Muscle layer of duodenum (tissue), 2 donors: ENCODE data around the gene MPZL2.

Experiments used
- H3K27ac ChIP-seq: one replicate; pipeline ENCODE4 v1.7.0; 2013; ENCODE audit warnings: mild to moderate bottlenecking, low read length
- H3K27me3 ChIP-seq: one replicate; pipeline ENCODE4 v1.7.0; 2013; ENCODE audit warnings: low read depth, mild to moderate bottlenecking, control low read depth, low read length
- H3K36me3 ChIP-seq, 2 donors: one replicate each; pipeline ENCODE4 v1.7.0; 2013; ENCODE audit warnings: low read length in 2 of 2, control low read depth in 1 of 2, mild to moderate bottlenecking in 1 of 2; ENCODE audit not compliant: insufficient read depth in 2 of 2, control insufficient read depth in 1 of 2
- H3K4me1 ChIP-seq, 2 donors: one replicate each; pipeline ENCODE4 v1.7.0; 2013; ENCODE audit warnings: low read length in 2 of 2, mild to moderate bottlenecking in 2 of 2, control low read depth in 1 of 2, moderate library complexity in 1 of 2; ENCODE audit not compliant: insufficient read depth in 2 of 2, control insufficient read depth in 1 of 2
- H3K4me3 ChIP-seq, 2 donors: one replicate each; pipeline ENCODE4 v1.7.0; 2013; ENCODE audit warnings: low read length in 2 of 2, low read depth in 1 of 2, mild to moderate bottlenecking in 1 of 2
- H3K9me3 ChIP-seq, 2 donors: one replicate each; pipeline ENCODE4 v1.7.0; 2013; ENCODE audit warnings: low read length in 2 of 2, control low read depth in 1 of 2, mild to moderate bottlenecking in 1 of 2; ENCODE audit not compliant: control insufficient read depth in 1 of 2
- donor health status: healthy.

The MPZL2 gene

GRCh38 chr11:118259138-118259537 lies 5.0 kb downstream of the MPZL2 start:
- H3K4me1 ChIP-seq, result peaks cover 0 to 5% of the 10 kb centered on the region in 2 donors
- H3K27me3 ChIP-seq, result no peaks in the 10 kb centered on the region
- no peak overlapping the region for H3K4me3 ChIP-seq
- no peaks in the 10 kb centered on the region for H3K36me3 ChIP-seq
- no peak overlapping the region for H3K27ac ChIP-seq
- H3K9me3 ChIP-seq, result no peaks in the 10 kb centered on the region

GRCh38 chr11:118258410-118258809 lies 5.7 kb downstream of the MPZL2 start:
- Histone ChIP-seq H3K36me3 (no peaks in the 10 kb centered on the region), H3K27me3 (no peaks in the 10 kb centered on the region), H3K27ac (no peak overlapping the region), H3K4me3 (no peak overlapping the region), H3K4me1 (peaks cover 0 to 5% of the 10 kb centered on the region in 2 donors), H3K9me3 (no peaks in the 10 kb centered on the region)

- peak overlapping the region; percentile 96 for H3K27ac ChIP-seq
- no peaks in the 10 kb centered on the region for H3K36me3 ChIP-seq
Measured at GRCh38 chr11:118252688-118253087, 11.4 kb downstream of the MPZL2 start.

GRCh38 chr11:118251858-118252652 lies 12.0 kb downstream of the MPZL2 start, which contains the start of gene MPZL3:
Gene MPZL3, minus strand, starts transcription at chr11:118252365. Its CDS starts 71 bp downstream, at chr11:118252294.
- peaks cover 4 to 8% of the 10 kb centered on the region in 2 donors for H3K4me1 ChIP-seq
- H3K36me3 ChIP-seq, result no peaks in the 10 kb centered on the region
- H3K27ac ChIP-seq, result peak within 1 kb of the TSS; percentile 96
- no peaks in the 10 kb centered on the region for H3K9me3 ChIP-seq
- H3K4me3 ChIP-seq, result peak within 1 kb of the TSS; percentile 92 to 95
- H3K27me3 ChIP-seq, result no peaks in the 10 kb centered on the region

More at GRCh38 chr11:118252688-118253087, 11.4 kb downstream of the MPZL2 start:
- peak overlapping the region; percentile 92 to 95 for H3K4me3 ChIP-seq
- H3K4me1 ChIP-seq, result peaks cover 4 to 8% of the 10 kb centered on the region in 2 donors
- H3K9me3 ChIP-seq, result no peaks in the 10 kb centered on the region
- H3K27me3 ChIP-seq, result no peaks in the 10 kb centered on the region

- Histone ChIP-seq H3K9me3 (no peaks in the 10 kb centered on the region), H3K36me3 (no peaks in the 10 kb centered on the region), H3K27ac (no peak overlapping the region), H3K27me3 (no peaks in the 10 kb centered on the region), H3K4me1 (no peaks in the 10 kb centered on the region), H3K4me3 (no peak overlapping the region)
Measured at GRCh38 chr11:118247041-118247440, 17.1 kb downstream of the MPZL2 start.

GRCh38 chr11:118245936-118246562 lies 18.0 kb downstream of the MPZL2 start:
- H3K4me3 ChIP-seq, result no peak overlapping the region
- H3K27ac ChIP-seq, result no peak overlapping the region
- H3K27me3 ChIP-seq, result no peaks in the 10 kb centered on the region
- H3K36me3 ChIP-seq, result no peaks in the 10 kb centered on the region
- H3K9me3 ChIP-seq, result no peaks in the 10 kb centered on the region
- no peaks in the 10 kb centered on the region for H3K4me1 ChIP-seq

GRCh38 chr11:118243993-118244762 lies 19.9 kb downstream of the MPZL2 start:
- H3K4me1 ChIP-seq, result no peaks in the 10 kb centered on the region
- H3K4me3 ChIP-seq, result no peak overlapping the region
- H3K36me3 ChIP-seq, result no peaks in the 10 kb centered on the region
- no peaks in the 10 kb centered on the region for H3K27me3 ChIP-seq
- no peaks in the 10 kb centered on the region for H3K9me3 ChIP-seq
- H3K27ac ChIP-seq, result no peak overlapping the region

- Histone ChIP-seq H3K27ac (no peak overlapping the region), H3K4me1 (no peaks in the 10 kb centered on the region), H3K4me3 (no peak overlapping the region), H3K27me3 (no peaks in the 10 kb centered on the region), H3K36me3 (no peaks in the 10 kb centered on the region), H3K9me3 (no peaks in the 10 kb centered on the region)
Measured at GRCh38 chr11:118243161-118243560, 20.9 kb downstream of the MPZL2 start.

- H3K9me3 ChIP-seq, result no peaks in the 10 kb centered on the region
- peak overlapping the region; percentile 16 for H3K27ac ChIP-seq
- no peak overlapping the region for H3K4me3 ChIP-seq
- H3K36me3 ChIP-seq, result no peaks in the 10 kb centered on the region
- H3K4me1 ChIP-seq, result no peaks in the 10 kb centered on the region
- H3K27me3 ChIP-seq, result no peaks in the 10 kb centered on the region
Measured at GRCh38 chr11:118241764-118242098, 22.4 kb downstream of the MPZL2 start.

- no peak overlapping the region for H3K4me3 ChIP-seq
Measured at GRCh38 chr11:118240999-118241763, 22.9 kb downstream of the MPZL2 start.

More at GRCh38 chr11:118240999-118241763, 22.9 kb downstream of the MPZL2 start:
- Histone ChIP-seq H3K27ac (peak overlapping the region; percentile 73), H3K9me3 (no peaks in the 10 kb centered on the region), H3K27me3 (no peaks in the 10 kb centered on the region), H3K36me3 (no peaks in the 10 kb centered on the region), H3K4me1 (no peaks in the 10 kb centered on the region)
